Subcutaneous adipose tissue (tissue), 4 donors: ENCODE results near the gene ARID5B. TPM values are rescaled to one million over a fixed set of nuclear protein-coding genes. Genes with fewer than 3 reads are reported as not detected.

Experiments used
- total RNA-seq, 4 donors: library from RNA; depleted of rRNA; stranded (reverse); fragments of >200 nt; gene quantifications; one replicate each; pipeline ENCODE4 v1.1.0, GENCODE V29; 2016
- TF ChIP-seq, protein P1 (sequence below): fragments of 450-650 bp; IDR thresholded peaks from one replicate; pipeline ENCODE4 v1.5.1; 2016; ENCODE audit warnings: low read depth, mild to moderate bottlenecking, control low read depth, antibody characterized with exemption, moderate library complexity

Gene ARID5B
- total RNA-seq, 4 donors from 2014 or later: 61.4 to 193 (median 86.2) TPM

DNA sequence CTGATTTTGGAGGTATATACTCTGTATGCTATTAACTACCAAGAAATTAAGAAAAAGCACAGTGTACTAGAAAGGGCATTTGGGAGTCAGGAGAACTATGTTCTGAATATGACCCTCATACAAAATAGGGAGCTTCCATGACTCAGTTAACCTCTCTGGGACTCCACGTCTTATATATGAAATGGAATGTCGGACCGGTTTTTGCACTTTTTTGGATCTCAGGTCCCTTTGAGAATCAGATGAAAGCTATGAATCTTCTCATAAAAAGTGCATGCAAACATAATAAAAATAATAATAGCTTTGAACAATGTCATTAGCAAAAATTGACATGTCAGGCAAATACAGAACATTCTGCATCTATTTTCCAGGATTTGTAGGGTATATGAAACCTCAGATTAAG lies 113.0 kb downstream of the ARID5B start:
- TF ChIP-seq, protein P1, sequence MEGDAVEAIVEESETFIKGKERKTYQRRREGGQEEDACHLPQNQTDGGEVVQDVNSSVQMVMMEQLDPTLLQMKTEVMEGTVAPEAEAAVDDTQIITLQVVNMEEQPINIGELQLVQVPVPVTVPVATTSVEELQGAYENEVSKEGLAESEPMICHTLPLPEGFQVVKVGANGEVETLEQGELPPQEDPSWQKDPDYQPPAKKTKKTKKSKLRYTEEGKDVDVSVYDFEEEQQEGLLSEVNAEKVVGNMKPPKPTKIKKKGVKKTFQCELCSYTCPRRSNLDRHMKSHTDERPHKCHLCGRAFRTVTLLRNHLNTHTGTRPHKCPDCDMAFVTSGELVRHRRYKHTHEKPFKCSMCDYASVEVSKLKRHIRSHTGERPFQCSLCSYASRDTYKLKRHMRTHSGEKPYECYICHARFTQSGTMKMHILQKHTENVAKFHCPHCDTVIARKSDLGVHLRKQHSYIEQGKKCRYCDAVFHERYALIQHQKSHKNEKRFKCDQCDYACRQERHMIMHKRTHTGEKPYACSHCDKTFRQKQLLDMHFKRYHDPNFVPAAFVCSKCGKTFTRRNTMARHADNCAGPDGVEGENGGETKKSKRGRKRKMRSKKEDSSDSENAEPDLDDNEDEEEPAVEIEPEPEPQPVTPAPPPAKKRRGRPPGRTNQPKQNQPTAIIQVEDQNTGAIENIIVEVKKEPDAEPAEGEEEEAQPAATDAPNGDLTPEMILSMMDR: no peak

DNA sequence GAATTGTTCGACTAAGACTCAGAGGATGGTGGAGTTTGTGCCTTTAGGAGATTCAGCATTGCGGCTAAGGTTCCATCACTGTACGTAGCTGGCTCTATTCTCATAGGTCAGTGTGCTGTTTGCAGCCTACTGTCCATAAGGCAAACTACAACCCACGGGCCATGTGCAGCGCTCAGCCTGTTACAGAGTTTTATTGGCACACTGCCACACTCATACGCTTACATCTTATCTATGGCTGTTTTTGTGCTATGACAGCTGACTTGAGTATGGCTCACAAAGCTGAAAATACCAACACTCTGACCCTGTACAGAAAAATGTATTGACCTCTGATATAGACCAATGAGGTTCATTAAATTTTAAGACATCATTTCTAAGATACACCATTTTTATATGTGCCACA lies 114.5 kb downstream of the ARID5B start:
- TF ChIP-seq, protein P1: no peak

DNA sequence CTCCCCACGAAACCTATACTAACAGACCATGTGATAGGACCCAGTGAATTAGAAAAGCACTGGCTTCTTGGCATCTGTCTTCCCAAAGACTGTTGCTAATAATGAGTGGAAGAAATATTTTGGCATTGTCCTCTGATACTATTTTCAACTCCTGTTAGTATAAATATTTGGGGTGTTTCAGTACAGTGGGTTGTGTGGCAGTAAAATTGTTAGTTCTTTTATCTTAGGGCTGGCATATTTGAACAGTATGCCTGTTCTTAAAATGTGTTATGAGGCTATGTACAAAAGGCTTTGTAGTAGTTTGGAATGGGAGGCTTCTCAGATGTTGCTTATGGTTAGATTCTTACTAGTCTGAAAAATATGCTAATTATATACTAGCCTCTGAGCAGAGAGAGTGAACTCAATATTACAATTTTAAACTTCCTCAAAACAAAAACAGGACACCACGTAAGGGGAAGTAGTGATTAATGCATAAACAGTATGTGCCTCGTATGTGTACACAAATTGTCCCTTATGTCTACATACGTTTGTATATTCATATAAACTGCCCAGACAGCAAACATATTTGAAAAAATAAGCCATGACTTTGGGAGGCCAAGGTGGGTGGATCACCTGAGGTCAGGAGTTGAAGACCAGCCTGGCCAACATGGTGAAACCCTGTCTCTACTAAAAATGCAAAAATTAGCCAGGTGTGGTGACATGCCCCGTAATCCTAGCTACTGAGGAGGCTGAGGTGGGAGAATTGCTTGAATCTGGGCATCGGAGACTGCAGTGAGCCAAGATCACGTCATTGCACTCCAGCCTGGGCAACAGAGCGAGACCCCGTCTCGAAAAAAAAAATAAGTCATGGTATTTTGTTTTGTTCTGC lies 115.4 kb downstream of the ARID5B start:
- TF ChIP-seq, protein P1: no peak

DNA sequence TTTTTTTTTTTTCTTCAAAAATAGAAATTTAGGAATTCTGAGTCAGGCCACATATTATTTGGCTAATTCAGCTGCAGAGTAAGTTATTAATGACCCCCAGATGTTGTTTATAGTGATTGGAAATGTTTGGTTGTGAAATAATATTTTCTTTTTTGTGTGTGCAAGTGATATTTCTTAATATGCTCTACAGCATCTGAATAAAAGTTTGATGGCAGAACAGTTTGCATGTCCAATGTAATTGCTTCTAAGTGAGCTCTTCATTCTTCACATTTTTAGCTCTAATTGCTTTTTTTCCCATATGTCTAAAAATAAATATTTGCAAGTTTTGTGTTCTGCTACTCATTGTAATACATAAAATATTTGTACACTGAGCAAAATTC lies 116.0 kb downstream of the ARID5B start:
- TF ChIP-seq, protein P1: no peak

DNA sequence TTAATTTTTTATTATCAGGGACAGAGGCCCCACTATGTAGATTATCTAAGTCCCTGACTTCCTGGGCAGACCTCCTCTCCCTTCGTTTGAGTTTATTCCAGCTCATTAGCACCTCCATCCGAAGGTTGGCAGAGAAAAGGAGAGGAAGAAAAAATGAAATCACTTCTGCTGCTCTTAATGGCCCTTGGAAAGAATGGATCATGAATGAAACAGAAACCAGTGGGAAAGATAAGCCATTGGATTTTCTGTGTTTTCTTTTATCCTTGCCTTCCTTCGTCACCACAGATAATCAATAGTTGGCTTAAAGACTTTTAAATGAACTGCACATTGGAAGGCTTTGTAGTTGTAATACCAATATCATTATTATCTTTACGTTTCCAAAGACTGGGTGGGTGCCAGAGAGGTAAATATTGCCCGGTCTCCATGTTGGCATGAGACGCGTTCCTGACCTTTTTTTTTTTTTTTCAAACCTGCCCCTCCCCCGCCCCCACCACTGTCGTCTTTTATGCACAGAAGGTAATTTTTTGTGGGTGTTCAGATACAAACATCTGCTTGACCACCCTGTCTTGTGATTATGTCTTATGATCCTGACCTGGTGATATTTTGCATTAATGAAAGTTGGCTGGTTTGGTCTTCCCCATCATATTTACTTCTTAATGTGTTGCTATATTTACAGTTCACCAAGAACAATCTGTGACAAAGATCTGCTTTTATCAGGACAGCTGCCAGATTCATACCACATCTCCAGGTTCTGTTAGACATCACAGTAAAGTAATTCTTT lies 116.8 kb downstream of the ARID5B start:
- TF ChIP-seq, protein P1: no peak

DNA sequence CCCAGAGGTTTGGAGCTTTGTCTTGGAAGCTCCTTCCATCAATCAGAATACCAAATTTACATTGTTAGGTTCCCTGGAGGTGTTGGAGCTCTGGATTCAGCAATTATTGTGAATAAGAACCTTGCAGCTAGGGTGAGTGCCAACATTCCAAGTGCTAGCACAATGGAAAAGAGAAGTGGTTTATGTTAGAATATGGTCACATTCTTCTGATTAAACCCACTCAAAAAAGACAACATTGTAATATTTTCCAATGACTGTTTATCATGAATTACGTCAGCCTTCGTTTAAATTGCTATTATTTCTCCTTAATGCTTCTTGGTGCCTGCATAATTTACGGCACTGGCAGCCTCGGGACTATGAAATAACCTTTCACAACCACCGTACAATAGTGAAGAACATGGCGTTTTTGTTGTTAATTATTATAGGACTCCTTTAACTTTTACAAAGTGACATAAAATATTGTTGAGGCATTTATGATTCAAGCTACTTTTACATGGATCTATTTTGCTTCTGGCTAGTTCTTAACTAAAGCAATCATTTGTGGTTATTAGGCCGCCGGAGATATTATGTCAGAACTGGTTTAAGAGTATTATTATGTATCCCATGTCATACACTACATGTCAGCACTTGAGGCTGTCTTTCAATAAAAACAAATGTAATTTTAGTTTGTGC lies 117.7 kb downstream of the ARID5B start:
- TF ChIP-seq, protein P1: no peak
